ENCODE measurements around the gene ECT2L. TPM values are rescaled to one million over a fixed set of nuclear protein-coding genes. Genes with fewer than 3 reads are reported as not detected.

Gene ECT2L
- total and polyA plus RNA-seq, 2 donors (not counting 1 experiment from before 2014, with no cell fraction given) = 0.17 TPM; not detected in 1

- Histone ChIP-seq H3K4me2 (ENCODE audit: extremely low read depth, insufficient read depth, low read length) (no peak overlapping the region), H3K36me3 (ENCODE audit: control insufficient read depth, insufficient read depth, low read length) (peaks cover 2% of the 10 kb centered on the region)
- DNase-seq (ENCODE audit: low read depth in 2 of 2) = peak in 1 of 2 donors; percentile 33
These were observed 147.3 kb downstream of the ECT2L start for GRCh38 chr6:138943089-138943625.

GRCh38 chr6:138944412-138944811 lies 148.5 kb downstream of the ECT2L start:
- Histone ChIP-seq H2AFZ (ENCODE audit: low read length) (no peak overlapping the region), H3K9me3 (ENCODE audit: control insufficient read depth, insufficient read depth, low read depth, low read length) (no peaks in the 10 kb centered on the region), H3K79me2 (ENCODE audit: control insufficient read depth, insufficient read depth, low read length) (no peaks in the 10 kb centered on the region), H3K36me3 (ENCODE audit: control insufficient read depth, insufficient read depth, low read length) (peaks cover 2% of the 10 kb centered on the region), H3K9ac (ENCODE audit: insufficient read depth, low read length) (no peak overlapping the region), H3K27me3 (ENCODE audit: control insufficient read depth, insufficient read depth, low read length) (no peaks in the 10 kb centered on the region), H3K27ac (ENCODE audit: insufficient read depth, low read length) (no peak overlapping the region), H4K20me1 (ENCODE audit: control insufficient read depth, extremely low read depth, insufficient read depth, low read length) (no peaks in the 10 kb centered on the region), H3K4me3 (replicated peaks in 1 of 4; ENCODE audit: control extremely low read depth in 1 of 4, insufficient read depth in 1 of 4, low read depth in 3 of 4, low read length in 4 of 4) (no peak overlapping the region), H3K4me2 (ENCODE audit: extremely low read depth, insufficient read depth, low read length) (no peak overlapping the region), H3K4me1 (ENCODE audit: control insufficient read depth, extremely low read depth, insufficient read depth, low read length) (peaks cover 2% of the 10 kb centered on the region)
- DNase-seq (ENCODE audit: low read depth in 2 of 2) = peak; percentile 58 to 78
- TF ChIP-seq EZH2 (IDR thresholded peaks at IDR 0.05; ENCODE audit: low read length, missing control alignments) (no peak), CTCF (conservative IDR thresholded peaks at IDR 0.05 in 1 of 2, IDR thresholded peaks at IDR 0.05 in 1 of 2; ENCODE audit: low read depth in 1 of 2, low read length in 2 of 2) (no peak)

More at GRCh38 chr6:138943089-138943625, 147.3 kb downstream of the ECT2L start:
- H3K9ac ChIP-seq (ENCODE audit: insufficient read depth, low read length) = no peak overlapping the region
- TF ChIP-seq EZH2 (IDR thresholded peaks at IDR 0.05; ENCODE audit: low read length, missing control alignments) = no peak
- no peak for TF ChIP-seq CTCF (conservative IDR thresholded peaks at IDR 0.05 in 1 of 2, IDR thresholded peaks at IDR 0.05 in 1 of 2; ENCODE audit: low read depth in 1 of 2, low read length in 2 of 2)
- H2AFZ ChIP-seq (ENCODE audit: low read length) = no peak overlapping the region
- H3K4me3 ChIP-seq (replicated peaks in 1 of 4; ENCODE audit: control extremely low read depth in 1 of 4, insufficient read depth in 1 of 4, low read depth in 3 of 4, low read length in 4 of 4) = no peak overlapping the region
- no peaks in the 10 kb centered on the region for H3K79me2 ChIP-seq (ENCODE audit: control insufficient read depth, insufficient read depth, low read length)
- H3K4me1 ChIP-seq (ENCODE audit: control insufficient read depth, extremely low read depth, insufficient read depth, low read length) = peaks cover 2% of the 10 kb centered on the region
- H3K27ac ChIP-seq (ENCODE audit: insufficient read depth, low read length) = no peak overlapping the region
- no peaks in the 10 kb centered on the region for H3K27me3 ChIP-seq (ENCODE audit: control insufficient read depth, insufficient read depth, low read length)
- no peaks in the 10 kb centered on the region for H3K9me3 ChIP-seq (ENCODE audit: control insufficient read depth, insufficient read depth, low read depth, low read length)
- no peaks in the 10 kb centered on the region for H4K20me1 ChIP-seq (ENCODE audit: control insufficient read depth, extremely low read depth, insufficient read depth, low read length)

- Histone ChIP-seq H3K9me3 (ENCODE audit: control insufficient read depth, insufficient read depth, low read depth, low read length) (no peaks in the 10 kb centered on the region), H3K4me2 (ENCODE audit: extremely low read depth, insufficient read depth, low read length) (no peak overlapping the region), H2AFZ (ENCODE audit: low read length) (no peak overlapping the region), H3K27me3 (ENCODE audit: control insufficient read depth, insufficient read depth, low read length) (no peaks in the 10 kb centered on the region), H4K20me1 (ENCODE audit: control insufficient read depth, extremely low read depth, insufficient read depth, low read length) (no peaks in the 10 kb centered on the region), H3K4me3 (replicated peaks in 1 of 4; ENCODE audit: control extremely low read depth in 1 of 4, insufficient read depth in 1 of 4, low read depth in 3 of 4, low read length in 4 of 4) (no peak overlapping the region), H3K36me3 (ENCODE audit: control insufficient read depth, insufficient read depth, low read length) (peaks cover 2% of the 10 kb centered on the region), H3K4me1 (ENCODE audit: control insufficient read depth, extremely low read depth, insufficient read depth, low read length) (peaks cover 2% of the 10 kb centered on the region), H3K27ac (ENCODE audit: insufficient read depth, low read length) (no peak overlapping the region), H3K79me2 (ENCODE audit: control insufficient read depth, insufficient read depth, low read length) (no peaks in the 10 kb centered on the region), H3K9ac (ENCODE audit: insufficient read depth, low read length) (no peak overlapping the region)
- DNase-seq (ENCODE audit: low read depth in 2 of 2) = no peak
- peak in 1 of 2 donors; percentile 20 for TF ChIP-seq CTCF (conservative IDR thresholded peaks at IDR 0.05 in 1 of 2, IDR thresholded peaks at IDR 0.05 in 1 of 2; ENCODE audit: low read depth in 1 of 2, low read length in 2 of 2)
- TF ChIP-seq EZH2 (IDR thresholded peaks at IDR 0.05; ENCODE audit: low read length, missing control alignments) = no peak
These were observed 149.5 kb downstream of the ECT2L start for GRCh38 chr6:138945354-138945753.
